HCT116 (cell line): Measurements from ENCODE around the gene GAL3ST2. TPM values are rescaled to one million over a fixed set of nuclear protein-coding genes. Genes with fewer than 3 reads are reported as not detected.

Source experiments
- ATAC-seq: fragments of 200-7000 bp; cut with Tn5 transposase; 2 replicates; pipeline ENCODE4 v1.9.1; 2020; ENCODE audit warnings: mild to moderate bottlenecking, moderate library complexity
- BruUV-seq: library from RNA; stranded (reverse); fragments of 400-500 nt; replicated peaks from 2 replicates; lab custom pipeline; 2021; lab: Mats Ljungman, UMichigan
- CTCF ChIA-PET: fragments of 300-600 bp; sonication (Branson Sonifier 250); formaldehyde crosslinking; loops from one replicate; lab custom pipeline; 2021; ENCODE audit warnings: antibody characterized with exemption; lab: Charles Lee
- POLR2A ChIA-PET: fragments of 300-600, 350-600 bp; sonication (Branson Sonifier 250); formaldehyde crosslinking; loops from one replicate; lab custom pipeline; 2021; ENCODE audit warnings: antibody characterized with exemption; lab: Charles Lee
- RAD21 ChIA-PET, 2 experiments: fragments of 300-600 bp; sonication (Branson Sonifier 250); formaldehyde crosslinking; loops; one replicate each; lab custom pipeline; 2023; ENCODE audit warnings: low total read pairs in 2 of 2; ENCODE audit not compliant: uncharacterized antibody in 2 of 2, unreplicated experiment in 2 of 2, low non-redundant PET in 1 of 2; lab: Charles Lee
- DNase-seq: peaks from one replicate; pipeline ENCODE4 v3.0.0-alpha.2; 2010; ENCODE audit warnings: low read depth, low spot score
- H2AFZ ChIP-seq: fragments of 200-600 bp; shearing (Covaris generic), sonication (generic); 2 replicates; pipeline ENCODE4 v1.6.1; 2017; ENCODE audit warnings: low read depth, mixed run types, mixed read lengths, antibody characterized with exemption, low read length; ENCODE audit not compliant: poor library complexity, severe bottlenecking
- H3K27ac ChIP-seq: 2 replicates; pipeline ENCODE4 v1.5.1; 2012; ENCODE audit warnings: low read depth, low read length
- H3K27me3 ChIP-seq: fragments of 200-600 bp; sonication (generic); 2 replicates; pipeline ENCODE4 v1.6.1; 2016; ENCODE audit warnings: mixed run types, low read length, mixed read lengths; ENCODE audit not compliant: insufficient read depth
- H3K36me3 ChIP-seq, 2 experiments: fragments of 200-500 bp in 1 of 2; fragments of 200-600 bp in 1 of 2; sonication (Bioruptor generic) in 1 of 2; sonication (generic) in 1 of 2; 2 replicates each; pipeline versions ENCODE4 v1.5.1 to v1.6.1; 2014 to 2016; ENCODE audit warnings: low read length in 2 of 2, inconsistent platforms in 1 of 2, mixed read lengths in 1 of 2, mixed run types in 1 of 2; ENCODE audit not compliant: insufficient read depth in 2 of 2, control insufficient read depth in 1 of 2
- H3K4me1 ChIP-seq, 2 experiments: fragments of 200-600 bp in 1 of 2; sonication (generic) in 1 of 2; 2 replicates each; pipeline versions ENCODE4 v1.5.1 to v1.6.1; 2012 to 2017; ENCODE audit warnings: low read length in 2 of 2, inconsistent platforms in 1 of 2, mild to moderate bottlenecking in 1 of 2, mixed read lengths in 1 of 2, mixed run types in 1 of 2, moderate library complexity in 1 of 2; ENCODE audit not compliant: insufficient read depth in 2 of 2, control insufficient read depth in 1 of 2
- H3K4me2 ChIP-seq: fragments of 200-600 bp; sonication (generic); 2 replicates; pipeline ENCODE4 v1.6.1; 2017; ENCODE audit warnings: mixed run types, low read length, mixed read lengths
- H3K4me3 ChIP-seq, 2 experiments: fragments of 200-600 bp in 1 of 2; sonication (generic) in 1 of 2; replicated peaks in 1 of 2; 2 replicates each; pipeline ENCODE4 v1.5.1; 2011 to 2016; ENCODE audit warnings: low read length in 2 of 2, control low read depth in 1 of 2, low read depth in 1 of 2, mild to moderate bottlenecking in 1 of 2, mixed read lengths in 1 of 2, mixed run types in 1 of 2
- H3K79me2 ChIP-seq: fragments of 200-600 bp; sonication (generic); 2 replicates; pipeline ENCODE4 v1.6.1; 2017; ENCODE audit warnings: mild to moderate bottlenecking, mixed run types, low read length, moderate library complexity, mixed read lengths; ENCODE audit not compliant: insufficient read depth
- H3K9ac ChIP-seq: fragments of 200-600 bp; sonication (generic); 2 replicates; pipeline ENCODE4 v1.6.1; 2016; ENCODE audit warnings: low read length, mixed read lengths
- H3K9me2 ChIP-seq: fragments of 200-600 bp; sonication (generic), shearing (Covaris generic); 2 replicates; pipeline ENCODE4 v1.6.1; 2017; ENCODE audit warnings: mixed run types, mild to moderate bottlenecking, moderate library complexity; ENCODE audit not compliant: insufficient read depth
- H3K9me3 ChIP-seq, 2 experiments: fragments of 200-500 bp in 1 of 2; fragments of 200-600 bp in 1 of 2; sonication (Bioruptor generic) in 1 of 2; sonication (generic) in 1 of 2; 2 replicates each; pipeline ENCODE4 v1.6.1; 2014 to 2017; ENCODE audit warnings: low read length in 2 of 2, mixed read lengths in 2 of 2, inconsistent platforms in 1 of 2, low read depth in 1 of 2, mild to moderate bottlenecking in 1 of 2, mixed run types in 1 of 2, moderate library complexity in 1 of 2; ENCODE audit not compliant: control insufficient read depth in 1 of 2, insufficient read depth in 1 of 2
- H4K20me1 ChIP-seq: fragments of 200-600 bp; sonication (generic), shearing (Covaris generic); 2 replicates; pipeline ENCODE4 v1.6.1; 2017; ENCODE audit warnings: mixed run types, mild to moderate bottlenecking, moderate library complexity; ENCODE audit not compliant: insufficient read depth
- ATF3 ChIP-seq: IDR thresholded peaks from 2 replicates; pipeline ENCODE4 v1.6.1; 2012
- CBX3 ChIP-seq: IDR thresholded peaks from 2 replicates; pipeline ENCODE4 v1.6.1; 2012; ENCODE audit warnings: low read depth
- CEBPB ChIP-seq: IDR thresholded peaks from 2 replicates; pipeline ENCODE4 v1.6.1; 2012; ENCODE audit warnings: low read depth
- CTCF ChIP-seq, 3 experiments: fragments of 200-600 bp in 1 of 3; sonication (generic) in 1 of 3; IDR thresholded peaks in 2 of 3; conservative IDR thresholded peaks in 1 of 3; 2 replicates each; pipeline ENCODE4 v1.5.1; 2012 to 2017; ENCODE audit warnings: low read depth in 2 of 3, low read length in 2 of 3, antibody characterized with exemption in 1 of 3, borderline replicate concordance in 1 of 3, control low read depth in 1 of 3, mild to moderate bottlenecking in 1 of 3, mixed read lengths in 1 of 3, mixed run types in 1 of 3, moderate library complexity in 1 of 3; ENCODE audit not compliant: insufficient read depth in 1 of 3
- EGR1 ChIP-seq: IDR thresholded peaks from 2 replicates; pipeline ENCODE4 v1.6.1; 2012; ENCODE audit warnings: low read depth
- ELF1 ChIP-seq: IDR thresholded peaks from 2 replicates; pipeline ENCODE4 v1.6.1; 2012; ENCODE audit warnings: low read depth, borderline replicate concordance
- FOSL1 ChIP-seq: IDR thresholded peaks from 2 replicates; pipeline ENCODE4 v1.6.1; 2012; ENCODE audit warnings: low read depth
- JUND ChIP-seq: IDR thresholded peaks from 2 replicates; pipeline ENCODE4 v1.6.1; 2012
- RAD21 ChIP-seq: IDR thresholded peaks from 2 replicates; pipeline ENCODE4 v1.6.1; 2012; ENCODE audit warnings: low read depth, mild to moderate bottlenecking
- SIN3A ChIP-seq: IDR thresholded peaks from 2 replicates; pipeline ENCODE4 v1.6.1; 2012; ENCODE audit warnings: low read depth
- SP1 ChIP-seq: IDR thresholded peaks from 2 replicates; pipeline ENCODE4 v1.6.1; 2012; ENCODE audit warnings: low read depth
- TCF7L2 ChIP-seq: IDR thresholded peaks from 2 replicates; pipeline ENCODE4 v1.7.0; 2011; ENCODE audit warnings: borderline replicate concordance, inconsistent platforms; ENCODE audit not compliant: insufficient read depth, insufficient read length; ENCODE audit errors: extremely low read depth
- YY1 ChIP-seq: IDR thresholded peaks from 2 replicates; pipeline ENCODE4 v1.6.1; 2011; ENCODE audit warnings: low read length, low read depth, moderate library complexity, mild to moderate bottlenecking; ENCODE audit not compliant: insufficient replicate concordance; ENCODE audit errors: extremely low read depth
- ZFX ChIP-seq: fragments of 450-650 bp; IDR thresholded peaks from 2 replicates; pipeline ENCODE4 v1.6.1; 2017
- ZNF274 ChIP-seq: fragments of 200-500 bp; sonication (Bioruptor generic); IDR thresholded peaks from 2 replicates; pipeline ENCODE4 v1.6.1; 2014; ENCODE audit warnings: mild to moderate bottlenecking, low read depth, low read length, inconsistent platforms
- intact Hi-C: fragments of 100-400 bp; cut with micrococcal nuclease; formaldehyde crosslinking; loops from 2 replicates; pipeline ENCODE4 v1.10.0; 2022
- total RNA-seq: library from RNA; stranded (reverse); gene quantifications from one replicate; pipeline ENCODE4 v1.2.1, GENCODE V29; 2021; ENCODE audit not compliant: unreplicated experiment
- TF ChIP-seq, protein P1 (sequence below): IDR thresholded peaks from 2 replicates; pipeline ENCODE4 v1.6.1; 2012
- TF ChIP-seq, protein P2 (sequence below): IDR thresholded peaks from 2 replicates; pipeline ENCODE4 v1.6.1; 2011; ENCODE audit warnings: mild to moderate bottlenecking, low read length, moderate library complexity; ENCODE audit not compliant: insufficient replicate concordance; ENCODE audit errors: extremely low read depth

GAL3ST2 gene
- total RNA-seq, 1 experiment from 2014 or later = 0.44 TPM

DNA sequence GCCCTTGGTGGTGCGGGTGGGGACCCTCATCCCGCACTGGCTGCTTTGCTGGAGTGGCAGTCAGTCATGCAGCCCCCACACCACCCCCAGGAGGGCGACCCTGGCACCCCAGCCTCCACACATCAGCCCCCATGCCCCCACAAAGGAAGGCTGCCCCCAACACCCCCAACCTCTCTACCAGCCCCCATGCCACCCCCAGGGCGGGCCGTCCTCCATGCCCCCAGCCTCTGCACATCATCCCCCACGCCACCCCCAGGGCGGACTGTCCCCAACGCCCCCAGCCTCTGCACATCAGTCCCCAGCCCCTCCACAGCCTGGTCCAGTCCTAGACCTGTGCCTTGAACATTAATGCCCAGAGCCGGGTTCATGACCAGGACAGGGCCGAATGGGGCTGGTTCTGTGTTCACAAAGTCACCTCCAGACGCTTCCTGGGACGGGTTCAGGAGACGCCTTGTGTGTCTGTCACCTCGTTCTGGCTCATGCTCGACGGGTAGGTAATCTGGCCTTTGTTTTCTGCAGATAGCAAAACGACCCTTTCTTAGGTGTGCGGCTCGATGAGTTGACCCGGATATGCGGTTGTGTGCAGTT, 23.8 kb upstream of the GAL3ST2 start:
- Histone ChIP-seq H3K27ac (peak overlapping the region; percentile 7; the same call in 1 of the 2 replicates), H3K36me3 (peaks cover under 1% of the 10 kb centered on the region in 2 experiments; a peak in 2 of 4 replicates), H3K4me3 (no peak overlapping the region), H4K20me1 (no peaks in the 10 kb centered on the region), H3K79me2 (no peaks in the 10 kb centered on the region), H3K4me1 (no peaks in the 10 kb centered on the region), H3K9ac (no peak overlapping the region), H2AFZ (no peak overlapping the region), H3K9me3 (no peaks in the 10 kb centered on the region), H3K27me3 (no peaks in the 10 kb centered on the region), H3K9me2 (no peaks in the 10 kb centered on the region), H3K4me2 (no peak overlapping the region)
- TF ChIP-seq ATF3 (no peak), EGR1 (no peak), CBX3 (no peak), ZFX (no peak), ZNF274 (no peak), ELF1 (no peak), FOSL1 (no peak), RAD21 (no peak), TCF7L2 (no peak), YY1 (no peak), SP1 (no peak), JUND (no peak), SIN3A (no peak), CEBPB (no peak), CTCF (IDR thresholded peaks at IDR 0.05 in 2 of 3, conservative IDR thresholded peaks at IDR 0.05 in 1 of 3; ENCODE audit: borderline replicate concordance in 1 of 3, insufficient read depth in 1 of 3, low read depth in 2 of 3, low read length in 2 of 3) (no peak)
- TF ChIP-seq, protein P1, sequence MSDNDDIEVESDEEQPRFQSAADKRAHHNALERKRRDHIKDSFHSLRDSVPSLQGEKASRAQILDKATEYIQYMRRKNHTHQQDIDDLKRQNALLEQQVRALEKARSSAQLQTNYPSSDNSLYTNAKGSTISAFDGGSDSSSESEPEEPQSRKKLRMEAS = no peak
- TF ChIP-seq, protein P2, sequence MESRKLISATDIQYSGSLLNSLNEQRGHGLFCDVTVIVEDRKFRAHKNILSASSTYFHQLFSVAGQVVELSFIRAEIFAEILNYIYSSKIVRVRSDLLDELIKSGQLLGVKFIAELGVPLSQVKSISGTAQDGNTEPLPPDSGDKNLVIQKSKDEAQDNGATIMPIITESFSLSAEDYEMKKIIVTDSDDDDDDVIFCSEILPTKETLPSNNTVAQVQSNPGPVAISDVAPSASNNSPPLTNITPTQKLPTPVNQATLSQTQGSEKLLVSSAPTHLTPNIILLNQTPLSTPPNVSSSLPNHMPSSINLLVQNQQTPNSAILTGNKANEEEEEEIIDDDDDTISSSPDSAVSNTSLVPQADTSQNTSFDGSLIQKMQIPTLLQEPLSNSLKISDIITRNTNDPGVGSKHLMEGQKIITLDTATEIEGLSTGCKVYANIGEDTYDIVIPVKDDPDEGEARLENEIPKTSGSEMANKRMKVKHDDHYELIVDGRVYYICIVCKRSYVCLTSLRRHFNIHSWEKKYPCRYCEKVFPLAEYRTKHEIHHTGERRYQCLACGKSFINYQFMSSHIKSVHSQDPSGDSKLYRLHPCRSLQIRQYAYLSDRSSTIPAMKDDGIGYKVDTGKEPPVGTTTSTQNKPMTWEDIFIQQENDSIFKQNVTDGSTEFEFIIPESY = no peak
- POLR2A ChIA-PET = no interaction called here
- DNase-seq (no peak), ATAC-seq (no peak)
- RAD21 ChIA-PET = no interaction called here
- intact Hi-C loops = no loop called here
- CTCF ChIA-PET = no interaction called here
- no TSS peak for BruUV-seq
